GM21619 (cell line): ENCODE data around the gene PRPF31.

Source experiments
- ATAC-seq: cut with Tn5 transposase; IDR thresholded peaks from one replicate; pipeline ENCODE4 v1.9.1; 2021; ENCODE audit not compliant: unreplicated experiment

The PRPF31 gene

GRCh38 chr19:54138489-54139256, 23.1 kb downstream of the PRPF31 start:
- ATAC-seq = no peak

GRCh38 chr19:54141356-54141755, 25.8 kb downstream of the PRPF31 start:
- no peak for ATAC-seq

- ATAC-seq = no peak
These were observed 26.7 kb downstream of the PRPF31 start for GRCh38 chr19:54142166-54142780.

- no peak for ATAC-seq
These were observed 30.1 kb downstream of the PRPF31 start for GRCh38 chr19:54145541-54146158.

- ATAC-seq = no peak
These were observed 32.1 kb downstream of the PRPF31 start for GRCh38 chr19:54147676-54148075.

- ATAC-seq = no peak
These were observed 32.6 kb downstream of the PRPF31 start for GRCh38 chr19:54148158-54148557.

- no peak for ATAC-seq
These were observed 33.7 kb downstream of the PRPF31 start for GRCh38 chr19:54149021-54149812.

GRCh38 chr19:54151362-54152035, 35.9 kb downstream of the PRPF31 start:
- ATAC-seq = no peak

- ATAC-seq = no peak
These were observed 36.7 kb downstream of the PRPF31 start for GRCh38 chr19:54152267-54152666.

GRCh38 chr19:54152878-54153524, 37.4 kb downstream of the PRPF31 start:
- no peak for ATAC-seq

- no peak for ATAC-seq
These were observed 38.3 kb downstream of the PRPF31 start for GRCh38 chr19:54153731-54154326.

- no peak for ATAC-seq
These were observed 39.2 kb downstream of the PRPF31 start for GRCh38 chr19:54154603-54155345.

- no peak for ATAC-seq
These were observed 40.1 kb downstream of the PRPF31 start for GRCh38 chr19:54155694-54156093.

GRCh38 chr19:54156490-54156889, 40.9 kb downstream of the PRPF31 start:
- ATAC-seq = no peak

- ATAC-seq = no peak
These were observed 41.4 kb downstream of the PRPF31 start for GRCh38 chr19:54156953-54157352.

- no peak for ATAC-seq
These were observed 43.3 kb downstream of the PRPF31 start for GRCh38 chr19:54158812-54159351.

GRCh38 chr19:54159352-54160181, 44.0 kb downstream of the PRPF31 start, which contains the start of gene LENG1:
Gene LENG1 (minus strand): TSS chr19:54159721. CDS start chr19:54159695, 26 bp downstream.
- ATAC-seq = peak; percentile 85
